SHP77 (cell line): ENCODE data around the gene FBN1.

ENCODE experiments used
- DNase-seq, 2 experiments: peaks; one replicate each; lab custom pipeline; 2025; lab: John Stamatoyannopoulos, UW

FBN1 gene

DNA sequence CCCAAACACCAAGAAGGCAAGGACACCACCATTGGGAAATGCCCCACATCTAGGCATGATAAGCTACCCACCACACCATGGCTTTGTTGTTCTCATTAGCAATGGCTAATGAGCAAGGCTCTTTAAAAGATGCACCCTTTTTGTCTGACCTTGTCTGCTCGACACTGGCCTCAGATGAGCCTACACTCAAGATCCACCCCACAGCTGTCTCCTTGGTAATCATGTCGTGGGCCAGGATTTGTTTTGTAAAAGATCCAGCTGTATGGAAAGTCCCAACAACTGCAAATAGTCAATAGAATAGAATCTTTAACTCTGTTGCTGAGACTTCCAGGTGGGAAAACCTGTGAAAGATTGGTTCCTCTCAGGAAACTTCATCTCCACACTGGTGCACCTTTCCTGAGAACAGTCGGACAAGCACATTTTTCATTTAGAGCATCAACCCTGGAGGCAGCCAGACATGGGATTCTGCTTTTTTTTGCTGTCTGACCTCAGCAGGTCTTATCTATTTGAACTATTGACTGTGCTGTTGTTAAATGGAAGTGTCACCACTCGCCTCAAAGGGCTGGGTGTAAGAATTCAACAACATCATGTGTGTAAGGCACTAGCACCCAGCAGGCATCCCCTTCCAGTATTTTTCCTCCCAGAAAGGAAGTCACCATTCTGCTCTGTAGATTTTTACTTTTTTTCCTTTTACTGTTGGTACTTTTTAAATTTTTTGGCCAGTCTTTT is 278.8 kb downstream of the FBN1 start:
- no peak for DNase-seq

DNA sequence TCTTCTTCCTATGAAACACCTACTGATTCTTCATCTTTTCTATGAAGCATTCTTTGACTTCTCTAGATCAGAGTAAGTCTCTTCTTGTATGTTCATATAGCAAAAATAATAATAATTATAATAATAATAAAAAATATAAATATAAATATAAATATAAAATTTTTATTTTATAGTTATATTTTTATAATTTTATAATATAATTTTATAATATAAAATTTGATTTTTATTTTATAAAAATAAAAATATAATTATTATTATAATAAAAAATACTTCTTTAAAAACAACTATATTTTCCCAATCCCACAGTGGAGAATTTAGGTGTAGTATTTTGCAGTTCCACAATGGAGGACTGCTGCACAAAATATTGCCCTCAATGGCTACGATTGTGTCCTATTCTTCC is 279.9 kb downstream of the FBN1 start:
- DNase-seq = no peak

DNA sequence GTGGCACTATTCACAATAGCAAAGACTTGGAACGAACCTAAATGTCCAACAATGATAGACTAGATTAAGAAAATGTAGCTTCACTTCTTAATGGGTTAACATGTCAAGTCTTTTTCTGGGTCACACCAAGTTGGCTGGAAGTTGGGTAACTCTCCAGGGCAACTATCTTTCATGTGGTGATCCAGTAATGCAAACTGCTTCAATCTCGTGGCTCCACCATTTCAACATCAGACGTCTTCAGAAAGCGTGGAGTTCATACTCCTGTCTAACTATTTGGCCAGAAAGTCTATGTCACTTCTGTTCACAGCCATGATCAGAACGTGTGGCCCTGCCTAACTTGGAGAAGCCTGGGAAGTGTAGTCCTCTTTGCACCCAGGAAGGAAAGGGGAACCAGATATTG is 282.0 kb downstream of the FBN1 start:
- no peak for DNase-seq

DNA sequence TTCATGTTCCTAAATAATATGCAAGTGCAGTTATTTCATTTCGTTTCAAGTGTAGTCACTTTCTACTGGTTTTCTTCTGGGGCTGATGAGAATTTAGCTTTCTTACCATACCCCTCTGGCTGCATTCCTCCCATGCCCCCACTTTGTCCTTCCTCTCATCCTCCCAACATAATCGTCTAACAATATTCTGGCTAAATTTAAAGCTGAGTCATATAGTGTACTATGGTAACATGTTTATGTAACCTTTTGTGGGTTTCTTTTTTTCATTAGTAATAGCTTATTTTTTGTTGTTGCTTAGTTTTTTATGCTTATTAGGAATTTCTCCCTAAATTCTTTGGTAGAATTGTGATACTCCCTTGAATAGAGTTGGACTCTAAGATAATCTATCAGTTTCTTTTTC is 283.8 kb downstream of the FBN1 start:
- no peak for DNase-seq

DNA sequence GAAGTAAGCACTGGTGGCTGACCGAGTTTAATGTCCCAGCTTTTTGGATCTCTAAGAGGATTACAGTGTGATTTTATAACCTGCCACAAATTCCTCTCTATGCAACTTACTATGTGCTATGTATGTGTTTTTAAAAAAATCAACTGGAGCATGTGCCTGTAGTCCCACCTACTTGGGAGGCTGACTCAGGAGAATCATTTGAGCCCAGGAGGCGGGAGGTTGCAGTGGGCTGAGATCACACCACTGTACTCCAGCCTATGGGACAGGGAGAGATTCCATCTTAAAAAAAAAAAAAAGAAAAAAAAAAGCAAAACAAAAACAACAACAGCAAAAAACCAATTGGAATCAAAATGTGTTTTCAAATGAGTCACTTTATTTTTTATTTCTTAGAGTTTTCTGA is 284.7 kb downstream of the FBN1 start:
- no peak for DNase-seq
